Endothelial cell of umbilical vein (primary cell): ENCODE results near the gene UBAP2L.

Experiments
- EZH2 ChIP-seq: IDR thresholded peaks from 2 replicates; pipeline ENCODE4 v1.6.1; 2012; ENCODE audit warnings: borderline replicate concordance, low read depth, mild to moderate bottlenecking, moderate library complexity, low read length, inconsistent platforms; ENCODE audit not compliant: severe bottlenecking
- GATA2 ChIP-seq: IDR thresholded peaks from 2 replicates; pipeline ENCODE4 v1.7.0; 2011; ENCODE audit warnings: low read depth, mild to moderate bottlenecking, moderate library complexity, mixed read lengths, low read length; ENCODE audit not compliant: insufficient read length, insufficient read depth
- JUN ChIP-seq: IDR thresholded peaks from 2 replicates; pipeline ENCODE4 v1.6.1; 2011; ENCODE audit warnings: borderline replicate concordance, low read depth; ENCODE audit not compliant: insufficient read length, insufficient read depth
- MYC ChIP-seq: IDR thresholded peaks from one replicate; pipeline ENCODE4 v1.6.1; 2011; ENCODE audit warnings: mild to moderate bottlenecking, low read depth, low read length
- POLR2A ChIP-seq: IDR thresholded peaks from 2 replicates; pipeline ENCODE4 v1.6.1; 2012; ENCODE audit warnings: low read depth, mild to moderate bottlenecking, control low read depth, low read length
- POLR2AphosphoS5 ChIP-seq: IDR thresholded peaks from 2 replicates; pipeline ENCODE4 v1.6.1; 2012; ENCODE audit warnings: low read depth, mild to moderate bottlenecking, control low read depth, low read length, moderate library complexity; ENCODE audit not compliant: insufficient read depth
- TF ChIP-seq, protein P1 (sequence below), 2 donors: IDR thresholded peaks; 1 replicate in 1 of 2; 2 replicates in 1 of 2; pipeline ENCODE4 v1.5.1; 2011; ENCODE audit warnings: low read length in 2 of 2, mild to moderate bottlenecking in 2 of 2, moderate library complexity in 2 of 2, control low read depth in 1 of 2, inconsistent platforms in 1 of 2, low read depth in 1 of 2; ENCODE audit not compliant: insufficient read depth in 1 of 2; ENCODE audit errors: extremely low read depth in 1 of 2

GRCh38 chr1:154220970-154221277, 169 bp downstream of the UBAP2L start:
- TF ChIP-seq JUN (no peak), POLR2A (no peak), GATA2 (no peak), POLR2AphosphoS5 (no peak), EZH2 (no peak), MYC (no peak)
- TF ChIP-seq, protein P1, sequence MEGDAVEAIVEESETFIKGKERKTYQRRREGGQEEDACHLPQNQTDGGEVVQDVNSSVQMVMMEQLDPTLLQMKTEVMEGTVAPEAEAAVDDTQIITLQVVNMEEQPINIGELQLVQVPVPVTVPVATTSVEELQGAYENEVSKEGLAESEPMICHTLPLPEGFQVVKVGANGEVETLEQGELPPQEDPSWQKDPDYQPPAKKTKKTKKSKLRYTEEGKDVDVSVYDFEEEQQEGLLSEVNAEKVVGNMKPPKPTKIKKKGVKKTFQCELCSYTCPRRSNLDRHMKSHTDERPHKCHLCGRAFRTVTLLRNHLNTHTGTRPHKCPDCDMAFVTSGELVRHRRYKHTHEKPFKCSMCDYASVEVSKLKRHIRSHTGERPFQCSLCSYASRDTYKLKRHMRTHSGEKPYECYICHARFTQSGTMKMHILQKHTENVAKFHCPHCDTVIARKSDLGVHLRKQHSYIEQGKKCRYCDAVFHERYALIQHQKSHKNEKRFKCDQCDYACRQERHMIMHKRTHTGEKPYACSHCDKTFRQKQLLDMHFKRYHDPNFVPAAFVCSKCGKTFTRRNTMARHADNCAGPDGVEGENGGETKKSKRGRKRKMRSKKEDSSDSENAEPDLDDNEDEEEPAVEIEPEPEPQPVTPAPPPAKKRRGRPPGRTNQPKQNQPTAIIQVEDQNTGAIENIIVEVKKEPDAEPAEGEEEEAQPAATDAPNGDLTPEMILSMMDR (IDR thresholded peaks at IDR 0.05; ENCODE audit: extremely low read depth in 1 of 2, insufficient read depth in 1 of 2, low read depth in 1 of 2, low read length in 2 of 2) = no peak
